Measurements from ENCODE around the gene WDFY4. TPM values are rescaled to one million over a fixed set of nuclear protein-coding genes. Genes with fewer than 3 reads are reported as not detected.
"Not testable (repeated sequence)": the region's sequence is repeated elsewhere in the genome, so short reads cannot be mapped to it uniquely, and the experiment has no call there.

WDFY4 gene
- not detected in 2 replicates for total RNA-seq (2012; rRNA removed)

GRCh38 chr10:48684792-48685623 is at the start of gene WDFY4:
WDFY4 (plus strand) TSS chr10:48684873; CDS start chr10:48709733, 24,860 bp downstream.
- Histone ChIP-seq H3K4me3 (ENCODE audit: low read length) (no peak within 1 kb of the TSS), H3K9me3 (replicated peaks; ENCODE audit: low read length) (no peaks in the 10 kb centered on the region), H3K27me3 (ENCODE audit: control insufficient read depth, insufficient read depth, low read length) (peaks cover 62% of the 10 kb centered on the region), H3K4me2 (ENCODE audit: low read length) (no peak within 1 kb of the TSS), H3K9ac (ENCODE audit: low read depth, low read length) (no peak within 1 kb of the TSS), H3K4me1 (ENCODE audit: control insufficient read depth, insufficient read depth, low read length) (no peaks in the 10 kb centered on the region), H3K36me3 (ENCODE audit: insufficient read depth, low read length) (no peaks in the 10 kb centered on the region)

- Histone ChIP-seq H3K4me1 (ENCODE audit: control insufficient read depth, insufficient read depth, low read length) (peaks cover 46% of the 10 kb centered on the region), H3K27me3 (ENCODE audit: control insufficient read depth, insufficient read depth, low read length) (no peaks in the 10 kb centered on the region), H3K9me3 (replicated peaks; ENCODE audit: low read length) (no peaks in the 10 kb centered on the region)
Observed at GRCh38 chr10:48634984-48635557, 49.6 kb upstream of the WDFY4 start.

GRCh38 chr10:48636231-48636630 is 48.4 kb upstream of the WDFY4 start:
- Histone ChIP-seq H3K4me2 (ENCODE audit: low read length) (no peak overlapping the region), H3K36me3 (ENCODE audit: insufficient read depth, low read length) (no peaks in the 10 kb centered on the region), H3K27me3 (ENCODE audit: control insufficient read depth, insufficient read depth, low read length) (no peaks in the 10 kb centered on the region), H3K9me3 (replicated peaks; ENCODE audit: low read length) (no peaks in the 10 kb centered on the region), H3K4me3 (ENCODE audit: low read length) (no peak overlapping the region), H3K4me1 (ENCODE audit: control insufficient read depth, insufficient read depth, low read length) (peaks cover 46% of the 10 kb centered on the region), H3K9ac (ENCODE audit: low read depth, low read length) (no peak overlapping the region)

More at GRCh38 chr10:48634984-48635557, 49.6 kb upstream of the WDFY4 start:
- H3K4me3 ChIP-seq (ENCODE audit: low read length) = no peak overlapping the region
- no peaks in the 10 kb centered on the region for H3K36me3 ChIP-seq (ENCODE audit: insufficient read depth, low read length)
- peak overlapping the region; percentile 41 for H3K9ac ChIP-seq (ENCODE audit: low read depth, low read length)
- H3K4me2 ChIP-seq (ENCODE audit: low read length) = peak overlapping the region; percentile 44

GRCh38 chr10:48636901-48637300 is 47.8 kb upstream of the WDFY4 start:
- Histone ChIP-seq H3K4me1 (ENCODE audit: control insufficient read depth, insufficient read depth, low read length) (peaks cover 46% of the 10 kb centered on the region), H3K4me2 (ENCODE audit: low read length) (no peak overlapping the region), H3K4me3 (ENCODE audit: low read length) (no peak overlapping the region), H3K27me3 (ENCODE audit: control insufficient read depth, insufficient read depth, low read length) (no peaks in the 10 kb centered on the region), H3K36me3 (ENCODE audit: insufficient read depth, low read length) (no peaks in the 10 kb centered on the region), H3K9me3 (replicated peaks; ENCODE audit: low read length) (no peaks in the 10 kb centered on the region), H3K9ac (ENCODE audit: low read depth, low read length) (no peak overlapping the region)

GRCh38 chr10:48638158-48638557 is 46.5 kb upstream of the WDFY4 start:
- Histone ChIP-seq H3K9ac (ENCODE audit: low read depth, low read length) (no peak overlapping the region), H3K4me2 (ENCODE audit: low read length) (no peak overlapping the region), H3K4me1 (ENCODE audit: control insufficient read depth, insufficient read depth, low read length) (peaks cover 39% of the 10 kb centered on the region), H3K4me3 (ENCODE audit: low read length) (no peak overlapping the region), H3K27me3 (ENCODE audit: control insufficient read depth, insufficient read depth, low read length) (no peaks in the 10 kb centered on the region), H3K36me3 (ENCODE audit: insufficient read depth, low read length) (no peaks in the 10 kb centered on the region), H3K9me3 (replicated peaks; ENCODE audit: low read length) (no peaks in the 10 kb centered on the region)

GRCh38 chr10:48638739-48639527 is 45.7 kb upstream of the WDFY4 start:
- Histone ChIP-seq H3K4me1 (ENCODE audit: control insufficient read depth, insufficient read depth, low read length) (peaks cover 31% of the 10 kb centered on the region), H3K4me2 (ENCODE audit: low read length) (no peak overlapping the region), H3K4me3 (ENCODE audit: low read length) (no peak overlapping the region), H3K27me3 (ENCODE audit: control insufficient read depth, insufficient read depth, low read length) (no peaks in the 10 kb centered on the region), H3K9me3 (replicated peaks; ENCODE audit: low read length) (no peaks in the 10 kb centered on the region), H3K9ac (ENCODE audit: low read depth, low read length) (no peak overlapping the region), H3K36me3 (ENCODE audit: insufficient read depth, low read length) (no peaks in the 10 kb centered on the region)

GRCh38 chr10:48639632-48640031 is 45.0 kb upstream of the WDFY4 start:
- Histone ChIP-seq H3K27me3 (ENCODE audit: control insufficient read depth, insufficient read depth, low read length) (no peaks in the 10 kb centered on the region), H3K36me3 (ENCODE audit: insufficient read depth, low read length) (no peaks in the 10 kb centered on the region), H3K4me2 (ENCODE audit: low read length) (no peak overlapping the region), H3K4me1 (ENCODE audit: control insufficient read depth, insufficient read depth, low read length) (peaks cover 24% of the 10 kb centered on the region), H3K9me3 (replicated peaks; ENCODE audit: low read length) (no peaks in the 10 kb centered on the region), H3K4me3 (ENCODE audit: low read length) (no peak overlapping the region), H3K9ac (ENCODE audit: low read depth, low read length) (no peak overlapping the region)

- Histone ChIP-seq H3K4me2 (ENCODE audit: low read length) (no peak overlapping the region), H3K9me3 (replicated peaks; ENCODE audit: low read length) (no peaks in the 10 kb centered on the region), H3K4me3 (ENCODE audit: low read length) (no peak overlapping the region), H3K4me1 (ENCODE audit: control insufficient read depth, insufficient read depth, low read length) (peaks cover 17% of the 10 kb centered on the region), H3K36me3 (ENCODE audit: insufficient read depth, low read length) (no peaks in the 10 kb centered on the region), H3K27me3 (ENCODE audit: control insufficient read depth, insufficient read depth, low read length) (no peaks in the 10 kb centered on the region), H3K9ac (ENCODE audit: low read depth, low read length) (no peak overlapping the region)
Observed at GRCh38 chr10:48640326-48640725, 44.3 kb upstream of the WDFY4 start.

- H3K9me3 ChIP-seq (replicated peaks; ENCODE audit: low read length); H3K36me3 ChIP-seq (ENCODE audit: insufficient read depth, low read length); H3K4me2 ChIP-seq (ENCODE audit: low read length); H3K9ac ChIP-seq (ENCODE audit: low read depth, low read length); H3K27me3 ChIP-seq (ENCODE audit: control insufficient read depth, insufficient read depth, low read length); H3K4me3 ChIP-seq (ENCODE audit: low read length): not testable (repeated sequence)
- peaks cover 11% of the 10 kb centered on the region for H3K4me1 ChIP-seq (ENCODE audit: control insufficient read depth, insufficient read depth, low read length)
Observed at GRCh38 chr10:48641099-48641690, 43.5 kb upstream of the WDFY4 start.

GRCh38 chr10:48645600-48645999 is 39.1 kb upstream of the WDFY4 start:
- no peak overlapping the region for H3K4me3 ChIP-seq (ENCODE audit: low read length)
- H3K4me2 ChIP-seq (ENCODE audit: low read length) = no peak overlapping the region
- H3K9ac ChIP-seq (ENCODE audit: low read depth, low read length) = no peak overlapping the region
- no peaks in the 10 kb centered on the region for H3K27me3 ChIP-seq (ENCODE audit: control insufficient read depth, insufficient read depth, low read length)
- peaks cover 5% of the 10 kb centered on the region for H3K36me3 ChIP-seq (ENCODE audit: insufficient read depth, low read length)
- H3K9me3 ChIP-seq (replicated peaks; ENCODE audit: low read length) = no peaks in the 10 kb centered on the region
- no peaks in the 10 kb centered on the region for H3K4me1 ChIP-seq (ENCODE audit: control insufficient read depth, insufficient read depth, low read length)

GRCh38 chr10:48647073-48647472 is 37.6 kb upstream of the WDFY4 start:
- not testable (repeated sequence) for H3K9ac ChIP-seq (ENCODE audit: low read depth, low read length); H3K9me3 ChIP-seq (replicated peaks; ENCODE audit: low read length); H3K4me1 ChIP-seq (ENCODE audit: control insufficient read depth, insufficient read depth, low read length); H3K4me2 ChIP-seq (ENCODE audit: low read length); H3K4me3 ChIP-seq (ENCODE audit: low read length); H3K36me3 ChIP-seq (ENCODE audit: insufficient read depth, low read length); H3K27me3 ChIP-seq (ENCODE audit: control insufficient read depth, insufficient read depth, low read length)

Data from skeletal muscle satellite cell (primary cell).